ENCODE results near the gene CLPTM1. TPM values are rescaled to one million over a fixed set of nuclear protein-coding genes. Genes with fewer than 3 reads are reported as not detected.
A peak's percentile ranks its signal among the peaks of the same experiment; 100 is the strongest.

The CLPTM1 gene
- total and polyA plus RNA-seq, 2 donors (not counting 3 experiments of a cell fraction or from before 2014, with no cell fraction given): 108 to 176 TPM

DNA sequence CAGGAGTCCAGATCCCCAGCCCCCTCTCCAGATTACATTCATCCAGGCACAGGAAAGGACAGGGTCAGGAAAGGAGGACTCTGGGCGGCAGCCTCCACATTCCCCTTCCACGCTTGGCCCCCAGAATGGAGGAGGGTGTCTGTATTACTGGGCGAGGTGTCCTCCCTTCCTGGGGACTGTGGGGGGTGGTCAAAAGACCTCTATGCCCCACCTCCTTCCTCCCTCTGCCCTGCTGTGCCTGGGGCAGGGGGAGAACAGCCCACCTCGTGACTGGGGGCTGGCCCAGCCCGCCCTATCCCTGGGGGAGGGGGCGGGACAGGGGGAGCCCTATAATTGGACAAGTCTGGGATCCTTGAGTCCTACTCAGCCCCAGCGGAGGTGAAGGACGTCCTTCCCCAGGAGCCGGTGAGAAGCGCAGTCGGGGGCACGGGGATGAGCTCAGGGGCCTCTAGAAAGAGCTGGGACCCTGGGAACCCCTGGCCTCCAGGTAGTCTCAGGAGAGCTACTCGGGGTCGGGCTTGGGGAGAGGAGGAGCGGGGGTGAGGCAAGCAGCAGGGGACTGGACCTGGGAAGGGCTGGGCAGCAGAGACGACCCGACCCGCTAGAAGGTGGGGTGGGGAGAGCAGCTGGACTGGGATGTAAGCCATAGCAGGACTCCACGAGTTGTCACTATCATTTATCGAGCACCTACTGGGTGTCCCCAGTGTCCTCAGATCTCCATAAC, 49.6 kb upstream of the CLPTM1 start, which contains the start of gene APOE:
TSS of gene APOE (plus strand) at position 360 of the 724 bp plus-strand sequence. CDS start 829 bp downstream, outside the sequence.
- no peaks in the 10 kb centered on the region for H3K9me1 ChIP-seq (replicated peaks; ENCODE audit: control insufficient read depth, extremely low read depth, insufficient read depth, low read length)
- FAIRE-seq (no peak), DNase-seq (ENCODE audit: low read depth, low spot score) (no peak)
- H2AFZ ChIP-seq (ENCODE audit: low read depth, low read length): peak within 1 kb of the TSS; percentile 73
- intact Hi-C loops (cut with micrococcal nuclease): no loop called here
- no peak within 1 kb of the TSS for H3K4me3 ChIP-seq (replicated peaks in 1 of 3; ENCODE audit: insufficient read depth in 1 of 3, low read depth in 1 of 3, low read length in 3 of 3)
- ChIA-PET CTCF (interaction anchor here (0.6 to 5.1 kb wide), 9 partner anchors 9 to 182 kb away, joined by 3 to 62 read pairs (median 3); partner anchors contain the start of gene APOC1), POLR2A (interaction anchor here (0.6 kb wide), 2 partner anchors 87 to 882 kb away, joined by 4 to 5 read pairs; no protein-coding TSS in a partner anchor)
- no peak within 1 kb of the TSS for H3K9ac ChIP-seq (replicated peaks; ENCODE audit: extremely low read depth, insufficient read depth, low read length)
- TF ChIP-seq, protein P1, sequence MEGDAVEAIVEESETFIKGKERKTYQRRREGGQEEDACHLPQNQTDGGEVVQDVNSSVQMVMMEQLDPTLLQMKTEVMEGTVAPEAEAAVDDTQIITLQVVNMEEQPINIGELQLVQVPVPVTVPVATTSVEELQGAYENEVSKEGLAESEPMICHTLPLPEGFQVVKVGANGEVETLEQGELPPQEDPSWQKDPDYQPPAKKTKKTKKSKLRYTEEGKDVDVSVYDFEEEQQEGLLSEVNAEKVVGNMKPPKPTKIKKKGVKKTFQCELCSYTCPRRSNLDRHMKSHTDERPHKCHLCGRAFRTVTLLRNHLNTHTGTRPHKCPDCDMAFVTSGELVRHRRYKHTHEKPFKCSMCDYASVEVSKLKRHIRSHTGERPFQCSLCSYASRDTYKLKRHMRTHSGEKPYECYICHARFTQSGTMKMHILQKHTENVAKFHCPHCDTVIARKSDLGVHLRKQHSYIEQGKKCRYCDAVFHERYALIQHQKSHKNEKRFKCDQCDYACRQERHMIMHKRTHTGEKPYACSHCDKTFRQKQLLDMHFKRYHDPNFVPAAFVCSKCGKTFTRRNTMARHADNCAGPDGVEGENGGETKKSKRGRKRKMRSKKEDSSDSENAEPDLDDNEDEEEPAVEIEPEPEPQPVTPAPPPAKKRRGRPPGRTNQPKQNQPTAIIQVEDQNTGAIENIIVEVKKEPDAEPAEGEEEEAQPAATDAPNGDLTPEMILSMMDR (IDR thresholded peaks at IDR 0.05; ENCODE audit: extremely low read depth in 1 of 2, insufficient read depth in 1 of 2, low read depth in 1 of 2, low read length in 2 of 2): no peak
- TF ChIP-seq POLR2AphosphoS5 (IDR thresholded peaks at IDR 0.05; ENCODE audit: insufficient read depth, low read depth, low read length) (no peak), JUN (IDR thresholded peaks at IDR 0.05; ENCODE audit: borderline replicate concordance, insufficient read depth, insufficient read length, low read depth) (no peak), FOS (IDR thresholded peaks at IDR 0.05; ENCODE audit: borderline replicate concordance, insufficient read depth, low read length) (no peak), MYC (IDR thresholded peaks at IDR 0.05; ENCODE audit: low read depth, low read length) (no peak), POLR2A (IDR thresholded peaks at IDR 0.05; ENCODE audit: low read depth, low read length) (no peak), GATA2 (IDR thresholded peaks at IDR 0.05; ENCODE audit: insufficient read depth, insufficient read length, low read depth, low read length) (no peak), EZH2 (IDR thresholded peaks at IDR 0.05; ENCODE audit: borderline replicate concordance, low read depth, low read length, severe bottlenecking) (no peak)
- TF ChIP-seq, protein P2, sequence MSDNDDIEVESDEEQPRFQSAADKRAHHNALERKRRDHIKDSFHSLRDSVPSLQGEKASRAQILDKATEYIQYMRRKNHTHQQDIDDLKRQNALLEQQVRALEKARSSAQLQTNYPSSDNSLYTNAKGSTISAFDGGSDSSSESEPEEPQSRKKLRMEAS (IDR thresholded peaks at IDR 0.05; ENCODE audit: insufficient read depth, insufficient read length): no peak
- no peaks in the 10 kb centered on the region for H4K20me1 ChIP-seq (replicated peaks; ENCODE audit: control insufficient read depth, extremely low read depth, insufficient read depth, low read length)
- no peaks in the 10 kb centered on the region for H3K36me3 ChIP-seq (ENCODE audit: control insufficient read depth in 2 of 2, extremely low read depth in 1 of 2, insufficient read depth in 2 of 2, low read length in 2 of 2)
- peaks cover 5% of the 10 kb centered on the region for H3K4me1 ChIP-seq (ENCODE audit: control insufficient read depth, extremely low read depth, insufficient read depth, low read length)
- no peak within 1 kb of the TSS for H3K27ac ChIP-seq (ENCODE audit: insufficient read depth, low read depth, low read length)
- BruUV-seq (replicated peaks): no TSS peak
- H3K4me2 ChIP-seq (ENCODE audit: insufficient read depth, low read length): peak within 1 kb of the TSS; percentile 38
- peaks cover 9 to 11% of the 10 kb centered on the region in 2 experiments for H3K27me3 ChIP-seq (ENCODE audit: control insufficient read depth in 2 of 2, insufficient read depth in 2 of 2, low read length in 2 of 2)
- no peaks in the 10 kb centered on the region for H3K9me3 ChIP-seq (replicated peaks; ENCODE audit: control insufficient read depth, insufficient read depth, low read length)
- H3K79me2 ChIP-seq (ENCODE audit: control insufficient read depth, insufficient read depth, low read length): no peaks in the 10 kb centered on the region
- dilution Hi-C loops (cut with MboI; ENCODE audit: extremely low pct_ligation_motif_present, low sequenced_read_pairs): no loop called here

All from endothelial cell of umbilical vein (primary cell).